K562 (cell line): ENCODE results near the gene OMP. TPM values are rescaled to one million over a fixed set of nuclear protein-coding genes. Genes with fewer than 3 reads are reported as not detected.

Experiments
- ATAC-seq: fragments of 200-7000 bp; cut with Tn5 transposase; 3 replicates; pipeline ENCODE4 v1.9.1; 2020; ENCODE audit warnings: moderate library complexity
- BruUV-seq: library from RNA; stranded (reverse); fragments of 400-500 nt; replicated peaks from 2 replicates; lab custom pipeline; 2021; lab: Mats Ljungman, UMichigan
- CTCF ChIA-PET: fragments of 300-600 bp; formaldehyde crosslinking; extraction: SDS; loops from one replicate; lab custom pipeline; 2021; ENCODE audit warnings: low intra/inter-chr PET ratio; lab: Yijun Ruan, JAX
- POLR2A ChIA-PET: fragments of 300-600, 350-650 bp; sonication (Branson Sonifier 250); formaldehyde crosslinking; extraction: SDS; loops from one replicate; lab custom pipeline; 2021; ENCODE audit warnings: antibody characterized with exemption, inconsistent platforms; lab: Yijun Ruan, JAX
- DNase-seq, 4 experiments: peaks; one replicate each; pipeline versions ENCODE4 v3.0.0 to v3.0.0-alpha.2; 2011 to 2018; ENCODE audit warnings: low spot score in 3 of 4, mixed read lengths in 3 of 4; ENCODE audit errors: extremely low read depth in 1 of 4
- FAIRE-seq: peaks from 2 replicates; lab custom pipeline; 2011; peaks lifted over from hg19 to GRCh38; lab: Jason Lieb, UNC
- H2AFZ ChIP-seq: 2 replicates; pipeline ENCODE4 v1.6.0; 2011; ENCODE audit warnings: low read depth, low read length, control low read depth, inconsistent platforms
- H3K27ac ChIP-seq: fragments of 200-600 bp; 3 replicates; pipeline ENCODE4 v1.8.0; 2011; ENCODE audit warnings: low read depth, mild to moderate bottlenecking, control low read depth, inconsistent platforms, low read length, moderate library complexity, mixed read lengths; ENCODE audit errors: extremely low read depth
- H3K27me3 ChIP-seq, 2 experiments: fragments of 300-600 bp in 1 of 2; 2 replicates in 1 of 2; 3 replicates in 1 of 2; pipeline versions ENCODE4 v1.6.0 to v1.8.0; 2011; ENCODE audit warnings: inconsistent platforms in 2 of 2, low read length in 2 of 2, mild to moderate bottlenecking in 1 of 2, mixed read lengths in 1 of 2, moderate library complexity in 1 of 2; ENCODE audit not compliant: control insufficient read depth in 2 of 2, insufficient read depth in 2 of 2
- H3K36me3 ChIP-seq: fragments of 300-600 bp; 3 replicates; pipeline ENCODE4 v1.8.0; 2011; ENCODE audit warnings: mild to moderate bottlenecking, low read length, inconsistent platforms; ENCODE audit not compliant: control insufficient read depth, insufficient read depth
- H3K4me1 ChIP-seq, 2 experiments: fragments of 200-600 bp in 1 of 2; replicated peaks in 1 of 2; 2 replicates in 1 of 2; 3 replicates in 1 of 2; pipeline versions ENCODE4 v1.5.1 to v1.8.0; 2011; ENCODE audit warnings: inconsistent platforms in 2 of 2, low read length in 2 of 2, mild to moderate bottlenecking in 1 of 2, mixed read lengths in 1 of 2, moderate library complexity in 1 of 2; ENCODE audit not compliant: control insufficient read depth in 2 of 2, insufficient read depth in 2 of 2
- H3K4me2 ChIP-seq: 2 replicates; pipeline ENCODE4 v1.6.1; 2011; ENCODE audit warnings: low read length, control low read depth, inconsistent platforms, mixed read lengths; ENCODE audit not compliant: insufficient read depth
- H3K4me3 ChIP-seq: fragments of 200-600 bp; sonication (generic), shearing (Covaris generic); 2 replicates; pipeline ENCODE4 v1.5.1; 2016; ENCODE audit warnings: control low read depth, inconsistent platforms
- H3K79me2 ChIP-seq: fragments of 200-600 bp; 3 replicates; pipeline ENCODE4 v1.8.0; 2011; ENCODE audit warnings: low read length, inconsistent platforms; ENCODE audit not compliant: control insufficient read depth, insufficient read depth
- H3K9ac ChIP-seq, 2 experiments: 2 replicates each; pipeline versions ENCODE4 v1.6.0 to v1.6.1; 2011; ENCODE audit warnings: low read depth in 2 of 2, low read length in 2 of 2, control low read depth in 1 of 2, inconsistent platforms in 1 of 2, mild to moderate bottlenecking in 1 of 2, mixed read lengths in 1 of 2; ENCODE audit not compliant: insufficient read depth in 1 of 2
- H3K9me1 ChIP-seq: one replicate; pipeline ENCODE4 v1.6.0; 2011; ENCODE audit warnings: inconsistent platforms, mild to moderate bottlenecking, low read length, moderate library complexity; ENCODE audit not compliant: control insufficient read depth, insufficient read depth
- H3K9me3 ChIP-seq: replicated peaks from 2 replicates; pipeline ENCODE4 v1.5.1; 2011; ENCODE audit warnings: low read depth, low read length, inconsistent platforms; ENCODE audit not compliant: control insufficient read depth, insufficient read depth
- H4K20me1 ChIP-seq: replicated peaks from 2 replicates; pipeline ENCODE4 v1.6.1; 2011; ENCODE audit warnings: low read length, inconsistent platforms, mixed read lengths; ENCODE audit not compliant: control insufficient read depth, insufficient read depth
- GABPA ChIP-seq: fragments of 200-800 bp; sonication (Bioruptor generic); conservative IDR thresholded peaks from 2 replicates; pipeline ENCODE4 v1.6.1; 2016; ENCODE audit warnings: low read depth, missing genetic modification characterization, missing compliant biosample characterization
- TOE1 ChIP-seq, 2 experiments: fragments of 450-650 bp in 1 of 2; sonication (generic) in 1 of 2; formaldehyde crosslinking in 1 of 2; IDR thresholded peaks; 2 replicates each; pipeline versions ENCODE4 v1.7.1 to v1.8.0; 2016 to 2022; ENCODE audit warnings: borderline replicate concordance in 2 of 2, mild to moderate bottlenecking in 2 of 2, antibody characterized with exemption in 1 of 2, inconsistent platforms in 1 of 2, low read depth in 1 of 2, missing genetic modification reagents in 1 of 2, moderate library complexity in 1 of 2
- WGBS: fragments of 100-300 bp; shearing (Covaris generic); methylation state at CpG from one replicate; pipeline ENCODE4 v1.1.6; 2016; ENCODE audit warnings: low coverage, mixed read lengths; ENCODE audit not compliant: insufficient coverage; ENCODE audit errors: missing lambda C conversion rate; 5-methylcytosine and 5-hydroxymethylcytosine counted together
- in situ Hi-C: fragments of 300-500 bp; cut with MboI; formaldehyde crosslinking; loops from 4 replicates; pipeline ENCODE4 v1.15.0; 2018; ENCODE audit warnings: inconsistent platforms, mixed read lengths
- intact Hi-C: fragments of 100-400 bp; cut with micrococcal nuclease; formaldehyde crosslinking; loops from 2 replicates; pipeline ENCODE4 v1.14.2; 2022
- polyA plus RNA-seq, 8 experiments: library from polyadenylated mRNA; depleted of rRNA in 4 of 8; stranded (reverse) in 5 of 8; unstranded in 3 of 8; fragments of >200 nt; fragmentation: Nextera tagmentation in 2 of 8; fragmentation: Illumina TruSeq in 1 of 8; extraction: Ambion mirVana in 2 of 8; extraction: Trizol in 1 of 8; gene quantifications; 2 replicates each; pipeline versions ENCODE4 v1.2.1 to v1.2.3, GENCODE V29; 2011 to 2014; ENCODE audit warnings: inconsistent platforms in 1 of 8, missing spikeins in 1 of 8
- total RNA-seq, 7 experiments: library from RNA; depleted of rRNA in 6 of 7; stranded (reverse); fragments of >200 nt in 6 of 7; fragmentation: Illumina TruSeq in 2 of 7; extraction: Trizol in 2 of 7; gene quantifications; 2 replicates each; pipeline versions ENCODE4 v1.2.1 to v1.2.3, GENCODE V29; 2011 to 2021; ENCODE audit warnings: low replicate concordance in 1 of 7
- TF ChIP-seq, protein P1 (sequence below): fragments of 450-650 bp; IDR thresholded peaks from 2 replicates; pipeline ENCODE4 v1.6.1; 2018; ENCODE audit warnings: mild to moderate bottlenecking, low read depth; ENCODE audit not compliant: partially characterized antibody

Gene OMP
- total and polyA plus RNA-seq, 9 of the 15 experiments (the other 6 are each of a cell fraction or from before 2014, with no cell fraction given): not detected

DNA sequence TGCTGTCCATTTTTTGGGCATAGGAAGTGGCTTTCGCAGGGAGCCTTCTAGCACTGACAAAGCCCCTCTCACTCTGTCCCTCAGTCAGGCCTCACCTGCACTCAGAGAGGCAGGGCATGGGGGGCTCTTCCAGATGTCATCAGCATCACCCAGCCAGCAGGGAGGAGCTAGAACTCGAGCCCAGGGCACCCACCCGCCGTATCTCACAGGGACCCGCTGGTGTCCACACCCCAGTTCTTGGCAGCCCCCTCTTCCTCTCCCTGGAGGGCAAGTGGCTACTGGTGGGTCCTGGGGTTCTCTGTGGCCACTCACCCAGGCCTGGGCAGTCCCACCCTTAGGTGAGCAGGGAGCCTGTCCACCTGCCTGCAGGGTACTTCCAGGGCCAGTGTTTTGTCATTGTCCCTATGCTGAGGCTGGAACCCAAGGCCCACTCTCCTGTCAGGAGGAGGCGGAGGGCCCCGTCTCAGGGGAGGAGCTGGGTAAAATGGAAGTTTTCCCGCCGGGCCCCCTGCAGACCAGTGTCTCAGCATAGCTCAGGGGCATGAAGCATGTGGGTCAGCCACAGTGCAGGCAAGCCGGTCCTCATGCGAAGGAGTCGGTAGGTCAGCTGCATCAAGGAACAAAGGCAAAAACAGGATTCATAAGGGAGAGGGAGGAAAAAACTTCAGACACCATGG is 47.2 kb downstream of the OMP start:
- ATAC-seq: no peak
- H3K9me1 ChIP-seq: no peaks in the 10 kb centered on the region

More for the DNA sequence above, 47.2 kb downstream of the OMP start:
- peaks cover 0 to 7% of the 10 kb centered on the region in 2 experiments; a peak in 3 of 5 replicates for H3K4me1 ChIP-seq
- H3K27ac ChIP-seq: no peak overlapping the region
- H3K4me2 ChIP-seq: no peak overlapping the region
- CTCF ChIA-PET: no interaction called here
- intact Hi-C loops (no loop called here), in situ Hi-C loops (no loop called here)
- DNase-seq (no peak), FAIRE-seq (no peak)
- H3K27me3 ChIP-seq: peaks cover 22 to 79% of the 10 kb centered on the region in 2 experiments
- H3K9ac ChIP-seq: no peak overlapping the region
- WGBS: 2% methylated on average over 12 of the region's 12 CpGs
- H3K9me3 ChIP-seq: no peaks in the 10 kb centered on the region
- H2AFZ ChIP-seq: no peak overlapping the region
- H3K79me2 ChIP-seq: no peaks in the 10 kb centered on the region
- POLR2A ChIA-PET: interaction anchor here (0.6 to 1.3 kb wide), 3 partner anchors 9 to 333 kb away, joined by 3 to 4 read pairs (median 3); no protein-coding TSS in a partner anchor
- no peaks in the 10 kb centered on the region for H3K36me3 ChIP-seq
- peaks cover 3% of the 10 kb centered on the region; the same call in 1 of the 2 replicates for H4K20me1 ChIP-seq
- no TSS peak for BruUV-seq
- no peak for TF ChIP-seq GABPA (tag)
- TF ChIP-seq, protein P1, sequence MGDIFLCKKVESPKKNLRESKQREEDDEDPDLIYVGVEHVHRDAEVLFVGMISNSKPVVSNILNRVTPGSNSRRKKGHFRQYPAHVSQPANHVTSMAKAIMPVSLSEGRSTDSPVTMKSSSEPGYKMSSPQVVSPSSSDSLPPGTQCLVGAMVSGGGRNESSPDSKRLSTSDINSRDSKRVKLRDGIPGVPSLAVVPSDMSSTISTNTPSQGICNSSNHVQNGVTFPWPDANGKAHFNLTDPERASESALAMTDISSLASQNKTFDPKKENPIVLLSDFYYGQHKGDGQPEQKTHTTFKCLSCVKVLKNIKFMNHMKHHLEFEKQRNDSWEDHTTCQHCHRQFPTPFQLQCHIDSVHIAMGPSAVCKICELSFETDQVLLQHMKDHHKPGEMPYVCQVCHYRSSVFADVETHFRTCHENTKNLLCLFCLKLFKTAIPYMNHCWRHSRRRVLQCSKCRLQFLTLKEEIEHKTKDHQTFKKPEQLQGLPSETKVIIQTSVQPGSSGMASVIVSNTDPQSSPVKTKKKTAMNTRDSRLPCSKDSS: no peak
- no peak for TF ChIP-seq TOE1 (IDR thresholded peaks at IDR 0.05; ENCODE audit: borderline replicate concordance)
- TF ChIP-seq TOE1 (CRISPR knock-in tag; IDR thresholded peaks at IDR 0.05; ENCODE audit: borderline replicate concordance, low read depth): no peak
- H3K4me3 ChIP-seq: no peak overlapping the region
